GM18519 (cell line): ENCODE results near the gene ANKRD29.
"Not testable (repeated sequence)": the region's sequence is repeated elsewhere in the genome, so short reads cannot be mapped to it uniquely, and the experiment has no call there.

ENCODE experiments used
- ATAC-seq: cut with Tn5 transposase; IDR thresholded peaks from one replicate; pipeline ENCODE4 v1.9.1; 2021; ENCODE audit warnings: mild to moderate bottlenecking, moderate library complexity; ENCODE audit not compliant: unreplicated experiment, low FRiP score

The ANKRD29 gene

DNA sequence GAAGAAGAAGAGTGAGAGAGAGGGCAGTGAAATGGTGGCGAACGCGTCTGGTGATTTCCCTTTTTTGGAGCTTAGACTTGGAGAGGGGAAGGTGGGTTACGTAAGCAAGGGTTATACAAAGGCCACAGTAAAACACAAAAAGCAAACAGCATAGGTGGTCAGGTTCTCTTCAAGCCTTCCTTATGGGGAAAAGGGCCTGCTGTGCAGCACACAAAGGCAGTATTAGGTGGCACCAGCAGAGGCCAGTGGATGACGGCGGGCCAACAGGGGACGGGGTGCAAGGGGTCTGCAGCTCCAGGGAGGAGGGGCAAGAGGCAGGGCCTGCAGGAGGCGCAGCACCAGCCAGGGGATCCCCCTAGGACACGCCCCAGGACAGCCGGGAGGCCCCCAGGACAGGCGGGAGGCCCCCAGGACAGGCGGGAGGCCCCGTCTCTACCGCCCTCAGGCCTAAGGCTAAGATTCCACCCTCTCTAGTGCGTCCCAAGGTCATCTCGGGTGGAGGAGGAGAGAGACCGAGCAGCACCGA lies 43.8 kb downstream of the ANKRD29 start:
- no peak for ATAC-seq

- ATAC-seq = no peak
These were observed 45.2 kb downstream of the ANKRD29 start for GRCh38 chr18:23617412-23618014.

GRCh38 chr18:23616258-23616657 lies 46.5 kb downstream of the ANKRD29 start:
- no peak for ATAC-seq

GRCh38 chr18:23614891-23615290 lies 47.8 kb downstream of the ANKRD29 start:
- ATAC-seq = no peak

DNA sequence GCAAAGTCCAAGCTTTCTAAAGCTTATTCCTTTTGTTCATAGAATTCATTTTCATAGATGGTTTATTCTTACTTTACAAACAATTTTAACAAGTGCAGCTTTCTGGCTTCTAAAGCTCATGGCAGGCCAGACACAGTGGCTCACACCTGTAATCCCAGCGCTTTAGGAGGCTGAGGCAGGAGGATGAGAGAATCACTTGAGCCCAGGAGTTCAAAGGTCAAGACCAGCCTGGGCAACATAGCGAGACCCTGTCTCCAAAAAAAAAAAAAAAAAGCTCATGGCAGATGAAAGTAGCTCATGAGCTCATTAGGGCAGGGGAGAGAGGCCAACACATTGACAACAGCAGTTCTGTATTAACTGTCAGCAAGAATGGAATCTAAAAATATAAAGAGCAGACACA lies 48.3 kb downstream of the ANKRD29 start:
- ATAC-seq = no peak

DNA sequence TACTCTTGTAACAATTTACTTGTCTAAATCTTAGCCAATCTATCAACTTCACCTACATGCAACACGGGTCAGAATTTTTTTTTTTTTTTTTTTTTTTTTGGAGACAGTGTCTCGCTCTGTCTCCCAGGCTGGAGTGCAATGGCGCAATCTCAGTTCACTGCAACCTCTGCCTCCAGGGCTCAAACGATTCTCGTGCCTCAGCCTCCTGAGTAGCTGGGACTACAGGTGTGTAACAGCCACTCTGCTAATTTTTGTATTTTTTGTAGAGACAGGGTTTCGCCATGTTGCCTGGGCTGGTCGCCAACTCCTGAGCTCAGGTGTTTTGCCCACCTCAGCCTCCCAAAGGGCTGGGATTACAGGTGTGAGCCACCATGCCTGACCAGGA lies 49.6 kb downstream of the ANKRD29 start:
- not testable (repeated sequence) for ATAC-seq

DNA sequence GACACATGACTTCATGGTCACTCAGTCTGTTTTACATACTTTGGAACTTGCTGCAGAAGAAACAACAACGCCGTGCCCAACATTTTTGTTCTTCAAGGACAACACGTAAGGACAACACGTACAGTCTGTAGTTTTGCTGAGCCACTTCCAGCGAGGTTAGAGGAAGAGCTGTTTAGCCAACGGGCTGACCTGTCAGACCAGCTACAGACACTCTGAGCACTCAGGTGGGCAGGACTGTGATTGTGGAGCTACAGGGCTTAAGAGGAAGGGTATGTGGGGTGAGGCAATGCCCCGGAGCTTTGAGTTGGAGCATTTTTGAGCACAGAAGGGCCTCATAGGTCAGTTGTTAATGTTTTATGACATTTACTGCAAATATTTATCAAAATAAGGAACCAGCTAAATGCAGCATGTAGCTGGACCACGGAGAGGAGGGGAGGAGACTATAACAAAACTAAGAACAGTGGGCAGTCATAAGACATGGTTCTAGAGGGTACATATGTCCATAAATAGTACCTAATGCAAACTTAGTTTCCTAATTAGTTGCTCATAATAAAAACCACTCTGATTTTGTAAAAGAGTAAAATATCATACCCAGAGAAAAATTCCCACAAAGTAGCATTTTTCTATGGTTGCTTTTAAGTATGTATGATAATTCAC lies 50.1 kb downstream of the ANKRD29 start:
- ATAC-seq = no peak

- no peak for ATAC-seq
These were observed 53.2 kb downstream of the ANKRD29 start for GRCh38 chr18:23609390-23610023.

GRCh38 chr18:23608211-23608610 lies 54.5 kb downstream of the ANKRD29 start:
- no peak for ATAC-seq

DNA sequence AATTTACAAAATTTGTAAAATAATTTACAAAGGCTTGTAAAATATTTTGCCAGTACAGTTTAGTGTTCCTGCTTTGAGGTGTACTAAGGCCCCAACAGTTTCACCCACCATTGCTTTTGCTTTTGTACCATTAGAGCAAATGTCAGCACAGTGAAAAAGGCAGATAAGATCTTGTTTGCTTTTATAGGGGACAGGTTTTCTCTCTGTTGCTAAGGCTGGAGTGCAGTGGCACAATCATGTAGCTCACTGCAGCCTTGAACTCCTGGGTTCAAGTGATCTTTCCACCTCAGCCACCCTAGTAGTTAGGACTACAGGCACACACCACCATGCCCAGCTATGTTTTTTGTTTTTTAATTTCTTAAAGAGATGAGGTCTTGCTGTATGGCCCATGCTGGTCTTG lies 56.8 kb downstream of the ANKRD29 start:
- no peak for ATAC-seq

- no peak for ATAC-seq
These were observed 62.9 kb downstream of the ANKRD29 start for GRCh38 chr18:23599809-23600208.

GRCh38 chr18:23596183-23596582 lies 66.5 kb downstream of the ANKRD29 start:
- ATAC-seq = no peak

- no peak for ATAC-seq
These were observed 67.1 kb downstream of the ANKRD29 start for GRCh38 chr18:23595591-23595990.

DNA sequence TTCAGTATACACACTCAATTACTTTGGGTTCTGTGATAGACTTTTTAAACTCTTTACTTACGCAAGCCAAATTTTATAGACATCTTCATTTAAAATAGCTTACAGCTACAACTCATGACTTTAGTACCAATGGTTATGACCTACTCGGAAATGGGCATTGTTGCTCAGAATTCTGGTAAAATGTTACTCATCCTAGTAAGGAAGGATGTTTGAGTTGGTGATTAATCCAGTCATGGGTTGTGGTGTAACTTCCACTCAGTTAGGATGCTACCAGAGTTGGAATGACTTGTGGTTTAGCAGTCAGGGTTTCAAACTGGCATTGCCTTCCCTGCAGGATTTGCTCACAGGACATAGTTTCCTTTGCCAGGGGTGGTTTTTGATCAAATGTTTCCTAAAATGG lies 69.0 kb downstream of the ANKRD29 start:
- ATAC-seq = no peak

- no peak for ATAC-seq
These were observed 69.8 kb downstream of the ANKRD29 start for GRCh38 chr18:23592911-23593310.

DNA sequence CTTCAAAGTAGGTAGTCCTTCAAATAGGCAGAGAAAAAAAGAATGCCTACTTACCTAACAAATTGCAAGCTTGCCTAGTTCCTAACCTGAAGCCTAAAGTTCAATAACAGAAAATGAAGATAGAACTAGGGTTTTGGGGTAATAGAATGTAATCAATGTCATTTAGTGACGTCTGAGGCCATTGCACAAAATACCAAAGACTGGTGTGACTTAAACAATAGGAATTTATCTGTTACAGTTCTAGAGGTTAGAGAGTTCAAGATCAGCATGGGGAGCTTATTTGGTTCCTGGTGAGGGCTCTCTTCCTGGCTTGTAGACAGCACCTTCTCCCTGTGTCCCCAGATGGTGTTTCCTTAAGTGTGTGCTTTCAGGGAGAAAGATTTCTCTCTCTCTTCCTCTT lies 71.7 kb downstream of the ANKRD29 start:
- no peak for ATAC-seq

DNA sequence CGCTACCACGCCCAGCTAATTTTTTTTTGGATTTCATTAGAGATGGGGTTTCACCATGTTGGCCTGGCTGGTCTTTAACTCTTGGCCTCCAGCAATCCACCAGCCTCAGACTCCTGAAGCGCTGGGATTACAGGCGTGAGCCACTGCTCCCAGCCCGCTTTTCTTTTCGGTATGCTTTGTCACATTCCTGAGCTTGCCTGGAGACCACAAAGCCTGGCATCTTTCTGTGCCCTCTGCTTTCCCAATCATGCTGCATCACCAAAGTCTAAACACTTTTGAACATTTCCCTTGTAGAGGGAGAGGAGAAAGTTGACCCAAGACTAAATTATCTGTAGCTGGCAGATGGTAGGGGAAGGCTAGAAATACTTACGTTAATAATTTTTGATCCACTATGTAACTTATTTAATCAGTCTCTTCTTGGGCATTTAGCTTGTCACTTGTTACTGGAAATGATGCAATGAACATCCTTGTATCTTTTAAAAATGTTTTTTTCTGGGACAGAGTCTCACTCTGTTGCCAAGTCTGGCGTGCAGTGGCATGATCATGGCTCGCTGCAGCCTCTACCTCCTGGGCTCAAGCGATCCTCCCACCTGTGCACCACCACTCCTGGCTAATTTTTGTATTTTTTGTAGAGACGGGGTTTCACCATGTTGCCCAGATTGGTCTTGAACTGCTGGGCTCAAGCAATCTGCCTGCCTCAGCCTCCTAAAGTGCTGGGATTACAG lies 73.7 kb downstream of the ANKRD29 start:
- no peak for ATAC-seq

- no peak for ATAC-seq
These were observed 75.5 kb downstream of the ANKRD29 start for GRCh38 chr18:23587220-23587642.

DNA sequence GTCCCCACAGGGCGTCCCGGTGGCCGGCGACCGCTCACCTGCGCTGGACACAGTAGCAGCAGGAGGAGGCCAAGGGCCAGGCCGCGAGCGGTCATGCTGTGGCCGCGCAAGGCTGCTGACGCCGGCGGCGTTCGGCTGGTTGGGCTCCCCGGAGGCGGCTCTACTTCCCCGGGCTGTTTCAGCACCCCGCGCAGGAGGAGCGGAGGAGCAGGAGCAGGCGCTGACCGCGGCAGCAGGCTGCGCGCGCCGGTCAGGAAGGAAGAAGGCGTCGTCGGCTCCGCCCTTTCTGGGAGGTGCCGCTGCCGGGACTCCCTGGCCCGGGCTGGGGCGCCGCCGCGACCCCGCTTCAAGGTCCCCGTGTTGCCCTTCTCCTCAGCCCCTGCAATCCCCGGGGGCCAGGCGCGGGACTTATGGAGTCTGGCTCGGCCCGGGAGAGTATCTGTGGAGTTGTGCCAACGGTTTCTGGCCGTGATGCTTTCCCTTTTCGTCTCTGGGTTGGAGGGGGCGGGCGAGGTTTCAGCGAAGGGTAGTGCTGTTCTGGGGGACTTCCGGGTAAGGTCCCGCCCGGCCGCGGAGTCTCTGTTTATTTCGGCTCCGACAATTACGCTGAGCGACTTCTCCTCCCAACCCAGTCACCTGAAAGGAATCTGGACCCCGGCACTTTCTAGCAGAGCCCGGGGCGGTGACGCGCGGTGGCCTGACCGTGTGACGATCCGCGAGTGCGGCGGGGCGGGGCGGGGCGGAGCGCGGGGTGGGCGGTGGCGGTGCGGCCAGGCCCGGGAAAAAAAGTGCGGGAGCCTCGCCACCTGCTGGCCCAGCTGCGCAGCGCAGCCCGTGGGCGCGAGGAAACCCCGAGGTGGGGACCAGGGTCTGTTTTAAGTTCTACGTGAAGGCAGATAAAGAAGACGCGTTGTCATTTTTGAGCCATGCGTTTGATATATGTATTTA lies 76.2 kb downstream of the ANKRD29 start, which contains the start of gene NPC1:
Gene NPC1, minus strand, starts transcription at position 258 of the 948 bp plus-strand sequence. Its CDS starts 163 bp downstream, at position 95.
- peak; percentile 84 for ATAC-seq

DNA sequence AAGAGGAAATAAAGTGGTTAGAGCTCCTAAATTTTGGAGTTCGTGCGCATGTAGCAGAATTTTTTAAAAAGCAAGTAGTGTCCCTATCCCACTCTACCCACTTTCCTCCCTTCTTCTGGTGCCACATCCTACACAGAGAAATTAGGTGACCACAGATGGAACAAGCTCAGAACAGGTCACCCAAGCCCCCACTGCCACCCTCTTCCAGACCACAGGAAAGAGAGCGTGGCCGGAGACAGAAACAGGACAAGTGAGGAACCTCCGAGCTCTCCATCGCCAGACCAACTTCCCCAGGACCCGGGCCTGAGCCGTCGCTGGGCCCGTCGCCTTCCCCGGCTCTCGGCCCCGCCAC lies 76.8 kb downstream of the ANKRD29 start:
- peak; percentile 3 for ATAC-seq
